Neutrophil (primary cell): ENCODE results near the gene PLXNA1.

Experiments
- H3K27ac ChIP-seq: fragments of 200-600 bp; sonication (generic); 2 replicates; pipeline ENCODE4 v1.5.1; 2016; ENCODE audit warnings: mild to moderate bottlenecking, moderate library complexity
- H3K27me3 ChIP-seq: fragments of 200-600 bp; sonication (generic); 2 replicates; pipeline ENCODE4 v1.6.0; 2016; ENCODE audit warnings: mild to moderate bottlenecking
- H3K36me3 ChIP-seq: fragments of 200-600 bp; sonication (generic); 2 replicates; pipeline ENCODE4 v1.5.1; 2017
- H3K4me1 ChIP-seq, 2 experiments: fragments of 200-600 bp in 1 of 2; sonication (generic) in 1 of 2; 1 replicate in 1 of 2; 2 replicates in 1 of 2; pipeline versions ENCODE4 v1.5.1 to v1.6.1; 2013 to 2016; ENCODE audit warnings: low read depth in 1 of 2, low read length in 1 of 2, mild to moderate bottlenecking in 1 of 2, moderate library complexity in 1 of 2; ENCODE audit not compliant: control insufficient read depth in 1 of 2, insufficient read depth in 1 of 2
- H3K4me3 ChIP-seq, 2 experiments: fragments of 200-600 bp in 1 of 2; sonication (generic) in 1 of 2; 1 replicate in 1 of 2; 2 replicates in 1 of 2; pipeline ENCODE4 v1.5.1; 2013 to 2016; ENCODE audit warnings: low read depth in 1 of 2, low read length in 1 of 2, mild to moderate bottlenecking in 1 of 2, moderate library complexity in 1 of 2
- H3K9me3 ChIP-seq: fragments of 200-600 bp; sonication (generic); 2 replicates; pipeline ENCODE4 v1.5.1; 2016
- CTCF ChIP-seq: fragments of 200-600 bp; sonication (generic); IDR thresholded peaks from 2 replicates; pipeline ENCODE4 v1.5.1; 2016; ENCODE audit warnings: antibody characterized with exemption

The PLXNA1 gene

GRCh38 chr3:126947429-126947828 is 35.5 kb upstream of the PLXNA1 start:
- H3K27me3 ChIP-seq, result no peaks in the 10 kb centered on the region
- H3K27ac ChIP-seq, result no peak overlapping the region
- no peaks in the 10 kb centered on the region for H3K9me3 ChIP-seq
- H3K4me3 ChIP-seq, result no peak overlapping the region
- H3K36me3 ChIP-seq, result no peaks in the 10 kb centered on the region
- no peak for TF ChIP-seq CTCF
- no peaks in the 10 kb centered on the region for H3K4me1 ChIP-seq

GRCh38 chr3:126948980-126949535 is 33.9 kb upstream of the PLXNA1 start:
- no peak overlapping the region for H3K4me3 ChIP-seq
- no peaks in the 10 kb centered on the region for H3K36me3 ChIP-seq
- no peak for TF ChIP-seq CTCF
- no peaks in the 10 kb centered on the region for H3K27me3 ChIP-seq
- no peaks in the 10 kb centered on the region for H3K9me3 ChIP-seq
- no peaks in the 10 kb centered on the region for H3K4me1 ChIP-seq
- H3K27ac ChIP-seq, result no peak overlapping the region

GRCh38 chr3:126951561-126951960 is 31.4 kb upstream of the PLXNA1 start:
- TF ChIP-seq CTCF, result no peak
- H3K27me3 ChIP-seq, result no peaks in the 10 kb centered on the region

GRCh38 chr3:126952261-126952982 is 30.5 kb upstream of the PLXNA1 start:
- Histone ChIP-seq H3K27me3 (no peaks in the 10 kb centered on the region), H3K36me3 (no peaks in the 10 kb centered on the region), H3K27ac (no peak overlapping the region), H3K4me3 (no peak overlapping the region), H3K9me3 (no peaks in the 10 kb centered on the region), H3K4me1 (no peaks in the 10 kb centered on the region)
- no peak for TF ChIP-seq CTCF

More at GRCh38 chr3:126951561-126951960, 31.4 kb upstream of the PLXNA1 start:
- Histone ChIP-seq H3K27ac (no peak overlapping the region), H3K4me3 (no peak overlapping the region), H3K4me1 (no peaks in the 10 kb centered on the region), H3K9me3 (no peaks in the 10 kb centered on the region), H3K36me3 (no peaks in the 10 kb centered on the region)

GRCh38 chr3:126952983-126953660 is 29.8 kb upstream of the PLXNA1 start:
- Histone ChIP-seq H3K4me3 (no peak overlapping the region), H3K4me1 (no peaks in the 10 kb centered on the region), H3K27ac (no peak overlapping the region), H3K36me3 (no peaks in the 10 kb centered on the region), H3K9me3 (no peaks in the 10 kb centered on the region), H3K27me3 (no peaks in the 10 kb centered on the region)
- no peak for TF ChIP-seq CTCF
